AG09319 (cell line): Measurements from ENCODE around the gene FNDC3B.
"Not testable (repeated sequence)": the region's sequence is repeated elsewhere in the genome, so short reads cannot be mapped to it uniquely, and the experiment has no call there.

Source experiments
- DNase-seq: peaks from one replicate; pipeline ENCODE4 v3.0.0-alpha.2; 2010; ENCODE audit warnings: low read depth; ENCODE audit errors: extremely low read depth
- CTCF ChIP-seq: IDR thresholded peaks from 2 replicates; pipeline ENCODE4 v1.5.1; 2011; ENCODE audit warnings: low read depth, mild to moderate bottlenecking, inconsistent platforms, low read length, moderate library complexity

The FNDC3B gene

DNA sequence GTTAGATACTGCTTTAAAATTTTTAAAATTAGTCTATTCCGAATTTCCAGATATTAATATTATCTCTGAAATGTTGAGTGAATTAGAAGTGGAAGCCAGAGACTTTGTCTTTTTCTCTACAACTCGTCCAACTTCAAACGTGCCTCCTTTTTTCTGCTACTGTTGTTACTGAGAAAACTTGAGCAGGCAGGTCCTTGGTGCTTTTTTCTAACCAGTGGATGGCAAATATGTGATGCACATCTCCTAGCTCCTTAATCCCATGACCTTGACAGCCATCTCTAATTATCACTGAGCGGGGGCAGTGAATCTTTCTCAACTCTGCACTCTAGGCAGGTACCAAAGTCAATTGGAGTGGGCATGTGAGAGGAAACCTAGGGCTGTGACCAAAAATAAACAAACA, 50.7 kb downstream of the FNDC3B start:
- no peak for TF ChIP-seq CTCF
- DNase-seq = no peak

GRCh38 chr3:172092658-172093057, 53.3 kb downstream of the FNDC3B start:
- no peak for DNase-seq
- no peak for TF ChIP-seq CTCF

DNA sequence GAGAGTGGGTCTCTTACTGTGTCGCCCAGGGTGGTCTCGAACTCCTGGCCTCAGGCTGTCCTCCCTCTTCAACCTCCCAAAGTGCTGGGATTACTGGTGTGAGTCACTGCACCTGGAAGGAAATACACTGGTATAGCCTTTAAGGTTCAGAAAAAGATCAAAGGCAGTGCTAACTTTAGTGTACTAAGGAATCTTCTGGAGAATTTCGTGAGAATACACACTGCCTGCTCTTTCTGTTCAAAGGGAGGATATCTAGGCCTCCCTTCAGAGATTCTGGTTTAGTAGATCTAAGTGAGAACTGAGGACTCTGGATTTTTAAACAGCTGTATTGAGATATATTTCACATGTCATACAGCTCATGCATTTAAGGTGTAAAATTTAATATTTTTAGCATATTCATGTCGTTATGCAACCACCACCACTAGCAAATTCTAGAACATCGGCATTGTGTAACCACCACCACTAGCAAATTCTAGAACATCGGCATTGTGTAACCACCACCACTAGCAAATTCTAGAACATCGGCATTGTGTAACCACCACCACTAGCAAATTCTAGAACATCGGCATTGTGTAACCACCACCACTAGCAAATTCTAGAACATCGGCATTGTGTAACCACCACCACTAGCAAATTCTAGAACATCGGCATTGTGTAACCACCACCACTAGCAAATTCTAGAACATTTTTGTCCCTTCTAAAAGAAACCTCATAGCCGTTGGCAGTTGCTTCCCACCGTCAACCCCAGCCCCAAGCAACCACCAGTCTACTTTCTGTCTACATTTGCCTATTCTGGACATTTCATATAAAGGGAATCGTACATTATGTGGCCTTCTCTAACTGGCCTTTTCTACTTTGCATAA, 54.4 kb downstream of the FNDC3B start:
- DNase-seq = not testable (repeated sequence)

DNA sequence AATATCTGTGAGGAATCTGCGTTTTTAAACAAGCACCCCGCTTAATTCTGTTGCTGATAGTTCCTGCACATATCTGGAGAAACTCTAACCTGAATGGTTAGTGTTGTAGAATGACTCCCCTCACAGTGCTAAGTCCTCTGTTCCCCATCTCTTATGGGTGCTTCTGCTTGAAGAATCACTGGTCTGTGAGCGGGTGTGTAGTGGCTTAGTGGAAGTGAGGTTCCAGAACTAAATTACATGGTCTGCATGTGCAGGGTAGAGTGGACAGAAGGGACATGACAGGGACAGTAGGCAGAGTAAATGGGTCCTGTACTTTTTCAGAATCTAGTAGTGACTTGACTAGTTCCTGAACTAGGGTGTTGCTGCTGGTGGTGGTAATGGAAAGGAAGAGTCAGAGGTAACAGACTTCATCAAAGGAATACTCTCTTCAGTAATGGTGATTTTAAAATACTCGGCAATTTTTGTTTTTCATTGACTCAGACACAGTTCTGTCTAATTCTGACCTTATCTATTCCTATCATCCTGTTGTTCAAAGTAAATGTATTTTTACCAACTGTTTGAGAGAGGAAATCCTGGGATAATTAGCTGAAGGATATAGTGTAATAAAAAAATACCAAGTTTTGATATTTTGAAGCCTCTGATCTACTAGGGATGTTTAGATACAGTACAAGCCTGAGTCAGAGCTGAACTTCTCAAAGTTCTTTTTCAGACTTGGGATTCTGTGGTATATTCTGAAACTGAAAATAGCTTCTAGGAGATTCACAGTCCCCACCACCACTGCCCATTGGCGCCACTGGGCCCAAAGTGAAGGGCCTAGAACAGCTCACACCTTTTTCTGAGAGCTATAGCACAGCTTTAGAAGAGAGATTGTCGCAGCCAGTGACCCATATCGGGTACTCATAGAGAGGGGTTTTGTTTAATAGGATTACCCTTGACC, 55.5 kb downstream of the FNDC3B start:
- TF ChIP-seq CTCF = no peak

DNA sequence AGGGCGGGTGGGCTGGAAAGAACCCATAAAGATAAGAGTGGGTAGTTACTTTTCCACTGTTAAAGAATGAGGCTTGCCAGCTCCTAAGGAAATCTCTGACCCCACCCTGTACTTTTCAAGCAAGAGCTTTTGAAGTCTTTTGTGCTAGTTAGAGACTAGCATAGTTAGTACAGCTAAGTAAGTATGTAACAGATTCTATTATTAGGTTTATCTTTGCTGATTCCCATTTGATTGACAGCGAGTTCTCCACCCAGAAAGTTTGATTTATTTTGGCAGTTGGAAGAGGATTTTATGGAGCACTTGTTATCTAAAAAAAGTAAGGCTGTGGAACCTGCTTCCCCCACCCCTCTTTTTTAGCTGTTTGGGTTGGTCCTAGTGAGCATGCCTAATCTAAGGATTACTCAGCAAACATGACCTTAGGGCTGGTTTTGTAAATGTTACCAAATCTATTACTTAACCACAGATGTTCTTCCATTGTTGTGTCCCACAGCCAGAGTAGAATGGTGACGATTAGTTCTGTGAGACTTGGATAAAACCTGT, 57.6 kb downstream of the FNDC3B start:
- DNase-seq = peak; percentile 34

More for the DNA sequence above, 55.5 kb downstream of the FNDC3B start:
- no peak for DNase-seq

DNA sequence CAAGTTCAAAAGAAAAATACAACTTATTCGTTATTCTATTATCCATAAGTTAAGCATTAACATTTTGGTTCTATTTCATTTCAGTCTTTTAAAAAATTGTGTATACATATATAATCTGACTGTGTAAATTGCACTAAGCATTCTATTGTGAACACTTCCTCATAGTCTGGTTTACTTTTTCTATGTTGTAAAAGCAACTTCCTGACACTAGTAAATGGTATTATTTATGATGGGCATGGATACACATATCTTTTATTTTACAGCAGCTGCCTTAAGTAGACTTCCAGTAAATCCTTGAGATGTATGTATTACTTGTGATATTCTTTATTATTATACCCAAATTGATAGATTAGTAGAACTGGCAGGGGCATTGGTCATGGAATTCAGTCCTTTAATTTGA, 58.2 kb downstream of the FNDC3B start:
- TF ChIP-seq CTCF = no peak
- DNase-seq = no peak

More for the DNA sequence above, 57.6 kb downstream of the FNDC3B start:
- TF ChIP-seq CTCF = no peak

GRCh38 chr3:172098698-172099494, 59.5 kb downstream of the FNDC3B start:
- no peak for TF ChIP-seq CTCF
- no peak for DNase-seq
